Measurements from ENCODE around the gene MMP24OS.

Gene MMP24OS

GRCh38 chr20:35243986-35244385 is 33.9 kb downstream of the MMP24OS start:
- DNase-seq (ENCODE audit: extremely low read depth, insufficient read length): no peak
- Histone ChIP-seq H3K4me3 (replicated peaks; ENCODE audit: low read depth, low read length) (no peak overlapping the region), H3K27me3 (replicated peaks; ENCODE audit: control insufficient read depth, insufficient read depth, low read length) (no peaks in the 10 kb centered on the region; the same call in 1 of the 2 replicates), H3K36me3 (ENCODE audit: control insufficient read depth, insufficient read depth, low read length) (no peaks in the 10 kb centered on the region)
- TF ChIP-seq CTCF (IDR thresholded peaks at IDR 0.05; ENCODE audit: insufficient read depth, low read length, poor library complexity, severe bottlenecking): no peak

GRCh38 chr20:35243317-35243716 is 34.6 kb downstream of the MMP24OS start:
- H3K4me3 ChIP-seq (replicated peaks; ENCODE audit: low read depth, low read length): no peak overlapping the region
- no peaks in the 10 kb centered on the region for H3K36me3 ChIP-seq (ENCODE audit: control insufficient read depth, insufficient read depth, low read length)
- H3K27me3 ChIP-seq (replicated peaks; ENCODE audit: control insufficient read depth, insufficient read depth, low read length): no peaks in the 10 kb centered on the region; the same call in 1 of the 2 replicates
- no peak for TF ChIP-seq CTCF (IDR thresholded peaks at IDR 0.05; ENCODE audit: insufficient read depth, low read length, poor library complexity, severe bottlenecking)
- no peak for DNase-seq (ENCODE audit: extremely low read depth, insufficient read length)

GRCh38 chr20:35240811-35241293 is 37.1 kb downstream of the MMP24OS start:
- no peaks in the 10 kb centered on the region for H3K27me3 ChIP-seq (replicated peaks; ENCODE audit: control insufficient read depth, insufficient read depth, low read length)
- H3K36me3 ChIP-seq (ENCODE audit: control insufficient read depth, insufficient read depth, low read length): no peaks in the 10 kb centered on the region
- no peak for DNase-seq (ENCODE audit: extremely low read depth, insufficient read length)
- TF ChIP-seq CTCF (IDR thresholded peaks at IDR 0.05; ENCODE audit: insufficient read depth, low read length, poor library complexity, severe bottlenecking): no peak
- H3K4me3 ChIP-seq (replicated peaks; ENCODE audit: low read depth, low read length): no peak overlapping the region

GRCh38 chr20:35240083-35240810 is 37.7 kb downstream of the MMP24OS start:
- Histone ChIP-seq H3K4me3 (replicated peaks; ENCODE audit: low read depth, low read length) (no peak overlapping the region), H3K36me3 (ENCODE audit: control insufficient read depth, insufficient read depth, low read length) (no peaks in the 10 kb centered on the region), H3K27me3 (replicated peaks; ENCODE audit: control insufficient read depth, insufficient read depth, low read length) (no peaks in the 10 kb centered on the region)
- TF ChIP-seq CTCF (IDR thresholded peaks at IDR 0.05; ENCODE audit: insufficient read depth, low read length, poor library complexity, severe bottlenecking): no peak
- DNase-seq (ENCODE audit: extremely low read depth, insufficient read length): no peak

- DNase-seq (ENCODE audit: extremely low read depth, insufficient read length): no peak
- Histone ChIP-seq H3K4me3 (replicated peaks; ENCODE audit: low read depth, low read length) (no peak overlapping the region), H3K27me3 (replicated peaks; ENCODE audit: control insufficient read depth, insufficient read depth, low read length) (no peaks in the 10 kb centered on the region), H3K36me3 (ENCODE audit: control insufficient read depth, insufficient read depth, low read length) (no peaks in the 10 kb centered on the region)
- no peak for TF ChIP-seq CTCF (IDR thresholded peaks at IDR 0.05; ENCODE audit: insufficient read depth, low read length, poor library complexity, severe bottlenecking)
These were observed 39.2 kb downstream of the MMP24OS start for GRCh38 chr20:35238735-35239134.

Measured in GM06990 (cell line).